NCI-H1092 treated with DMSO at 0.1 percent for 48 hours (cell line): ENCODE measurements around the gene UCN.

Experiments
- DNase-seq: peaks from one replicate; lab custom pipeline; 2025; lab: John Stamatoyannopoulos, UW

UCN gene

GRCh38 chr2:27261241-27261925 is 46.9 kb downstream of the UCN start:
- no peak for DNase-seq

GRCh38 chr2:27258051-27258450 is 50.2 kb downstream of the UCN start:
- no peak for DNase-seq
